ENCODE data around the gene FAM227B. TPM values are rescaled to one million over a fixed set of nuclear protein-coding genes. Genes with fewer than 3 reads are reported as not detected.

FAM227B gene
- total RNA-seq, 1 donor from 2014 or later, result 7.8 TPM

DNA sequence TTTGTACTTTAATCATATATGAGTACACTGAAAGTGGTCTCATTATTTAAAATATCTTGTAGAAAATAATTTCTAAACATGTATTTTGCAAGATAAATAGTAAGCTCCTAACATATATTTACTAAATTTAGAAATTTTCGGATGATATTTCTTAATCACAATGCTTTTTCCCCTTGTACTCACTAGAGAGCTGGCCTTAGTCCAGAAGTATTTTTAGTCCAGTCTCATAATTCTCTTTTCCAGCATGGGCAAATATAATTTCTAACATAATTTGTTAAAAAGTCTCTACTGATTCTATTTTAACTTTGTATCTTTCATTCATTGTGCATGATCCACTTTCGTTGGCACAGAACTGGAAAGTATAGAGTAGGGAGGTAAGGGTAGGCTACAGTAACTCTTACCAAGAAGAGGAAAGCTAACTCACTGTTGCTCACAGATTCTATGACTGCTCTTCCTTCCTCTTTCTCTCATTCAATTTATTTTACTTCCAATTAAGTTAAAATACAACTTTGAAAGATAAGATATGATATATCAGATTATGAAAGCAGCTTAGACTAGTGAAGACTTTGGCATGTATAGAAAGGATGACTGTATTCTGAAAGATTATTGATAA is 158.3 kb downstream of the FAM227B start:
- Histone ChIP-seq H3K27ac (ENCODE audit: low read depth, low read length) (no peak overlapping the region), H3K4me1 (ENCODE audit: control insufficient read depth in 3 of 3, insufficient read depth in 3 of 3, low read length in 3 of 3) (peaks cover 0 to 6% (median 0%) of the 10 kb centered on the region in 3 donors)

DNA sequence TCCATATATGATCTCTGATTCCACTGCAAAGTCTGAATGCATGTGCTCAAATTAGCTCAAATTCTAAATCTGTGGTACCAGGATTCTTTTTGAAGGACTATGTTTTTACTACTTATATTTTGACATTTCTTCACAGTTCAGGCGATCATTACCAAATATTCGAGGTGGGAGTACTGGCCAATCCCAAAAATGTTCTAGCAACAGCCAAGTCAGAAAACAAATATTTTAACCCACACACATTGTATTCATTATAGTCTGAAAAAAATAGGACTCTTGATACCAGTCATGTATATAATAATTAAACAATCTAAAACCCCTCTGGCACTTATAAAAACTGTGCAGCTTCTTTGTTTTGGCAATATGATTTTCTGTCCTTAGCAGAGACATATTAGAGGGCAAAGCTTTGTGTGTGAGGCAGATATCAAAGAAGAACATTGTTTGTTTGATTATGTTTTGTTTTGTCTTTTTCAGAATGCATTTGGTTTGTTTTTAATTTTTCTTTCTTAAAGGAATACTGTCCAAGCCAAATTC is 160.1 kb downstream of the FAM227B start:
- H3K27ac ChIP-seq (ENCODE audit: low read depth, low read length), result no peak overlapping the region
- H3K9ac ChIP-seq (ENCODE audit: low read depth in 1 of 3, low read length in 3 of 3), result no peak overlapping the region
- H3K27me3 ChIP-seq (ENCODE audit: control insufficient read depth in 3 of 3, insufficient read depth in 3 of 3, low read length in 3 of 3), result no peaks in the 10 kb centered on the region
- no peaks in the 10 kb centered on the region for H3K9me3 ChIP-seq (ENCODE audit: control insufficient read depth in 3 of 3, low read length in 3 of 3)
- H3K36me3 ChIP-seq (ENCODE audit: control insufficient read depth in 3 of 3, insufficient read depth in 3 of 3, low read length in 3 of 3), result no peaks in the 10 kb centered on the region
- H3K4me3 ChIP-seq (ENCODE audit: low read length in 3 of 3), result no peak overlapping the region
- peaks cover 0 to 6% (median 0%) of the 10 kb centered on the region in 3 donors for H3K4me1 ChIP-seq (ENCODE audit: control insufficient read depth in 3 of 3, insufficient read depth in 3 of 3, low read length in 3 of 3)

More for the DNA sequence above, 158.3 kb downstream of the FAM227B start:
- Histone ChIP-seq H3K36me3 (ENCODE audit: control insufficient read depth in 3 of 3, insufficient read depth in 3 of 3, low read length in 3 of 3) (no peaks in the 10 kb centered on the region), H3K9ac (ENCODE audit: low read depth in 1 of 3, low read length in 3 of 3) (no peak overlapping the region), H3K9me3 (ENCODE audit: control insufficient read depth in 3 of 3, low read length in 3 of 3) (no peaks in the 10 kb centered on the region), H3K27me3 (ENCODE audit: control insufficient read depth in 3 of 3, insufficient read depth in 3 of 3, low read length in 3 of 3) (no peaks in the 10 kb centered on the region), H3K4me3 (ENCODE audit: low read length in 3 of 3) (no peak overlapping the region)

DNA sequence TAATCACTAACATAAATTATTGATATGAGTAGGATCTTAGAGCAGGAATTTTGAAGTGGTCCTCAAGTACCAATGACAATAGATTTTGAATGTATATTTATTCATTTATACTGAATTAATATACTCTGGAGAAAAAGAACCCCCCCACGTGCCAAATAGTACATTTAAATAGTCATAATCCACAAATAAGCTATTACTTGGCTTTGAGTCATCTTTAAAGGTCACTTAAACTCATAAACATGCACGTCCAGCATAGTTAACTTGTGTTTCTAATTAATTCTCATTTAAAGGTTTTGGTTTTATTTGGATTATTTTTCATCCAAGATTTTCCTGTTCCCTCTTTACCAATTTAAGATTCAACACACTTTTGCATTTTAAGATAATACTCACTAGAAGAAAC is 162.5 kb downstream of the FAM227B start:
- no peaks in the 10 kb centered on the region for H3K27me3 ChIP-seq (ENCODE audit: control insufficient read depth in 3 of 3, insufficient read depth in 3 of 3, low read length in 3 of 3)
- peaks cover 0 to 6% (median 0%) of the 10 kb centered on the region in 3 donors for H3K4me1 ChIP-seq (ENCODE audit: control insufficient read depth in 3 of 3, insufficient read depth in 3 of 3, low read length in 3 of 3)
- no peaks in the 10 kb centered on the region for H3K9me3 ChIP-seq (ENCODE audit: control insufficient read depth in 3 of 3, low read length in 3 of 3)
- no peaks in the 10 kb centered on the region for H3K36me3 ChIP-seq (ENCODE audit: control insufficient read depth in 3 of 3, insufficient read depth in 3 of 3, low read length in 3 of 3)
- no peak overlapping the region for H3K9ac ChIP-seq (ENCODE audit: low read depth in 1 of 3, low read length in 3 of 3)
- no peak overlapping the region for H3K27ac ChIP-seq (ENCODE audit: low read depth, low read length)
- H3K4me3 ChIP-seq (ENCODE audit: low read length in 3 of 3), result no peak overlapping the region

DNA sequence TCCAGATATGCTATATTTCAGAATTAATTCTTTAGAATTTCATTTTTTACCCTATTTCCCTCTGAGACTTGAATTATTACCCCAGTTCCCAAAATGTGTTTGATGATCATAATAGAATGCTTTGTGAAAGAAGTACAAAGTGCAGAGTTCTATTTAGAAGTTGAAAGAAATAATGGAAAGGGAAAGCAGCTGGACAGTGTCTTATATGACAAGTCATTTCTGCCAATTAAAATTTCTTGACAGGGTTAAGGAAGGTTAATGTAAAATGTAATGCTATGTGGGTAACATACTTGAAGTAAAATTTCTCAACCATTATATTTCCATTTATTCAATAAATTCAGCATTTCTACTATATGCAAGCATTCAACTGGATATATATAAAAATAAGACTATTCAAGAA is 164.5 kb downstream of the FAM227B start:
- Histone ChIP-seq H3K9ac (ENCODE audit: low read depth in 1 of 3, low read length in 3 of 3) (no peak overlapping the region), H3K36me3 (ENCODE audit: control insufficient read depth in 3 of 3, insufficient read depth in 3 of 3, low read length in 3 of 3) (no peaks in the 10 kb centered on the region), H3K27me3 (ENCODE audit: control insufficient read depth in 3 of 3, insufficient read depth in 3 of 3, low read length in 3 of 3) (no peaks in the 10 kb centered on the region), H3K4me1 (ENCODE audit: control insufficient read depth in 3 of 3, insufficient read depth in 3 of 3, low read length in 3 of 3) (peaks cover 0 to 2% (median 0%) of the 10 kb centered on the region in 3 donors), H3K9me3 (ENCODE audit: control insufficient read depth in 3 of 3, low read length in 3 of 3) (no peaks in the 10 kb centered on the region), H3K4me3 (ENCODE audit: low read length in 3 of 3) (no peak overlapping the region), H3K27ac (ENCODE audit: low read depth, low read length) (no peak overlapping the region)

DNA sequence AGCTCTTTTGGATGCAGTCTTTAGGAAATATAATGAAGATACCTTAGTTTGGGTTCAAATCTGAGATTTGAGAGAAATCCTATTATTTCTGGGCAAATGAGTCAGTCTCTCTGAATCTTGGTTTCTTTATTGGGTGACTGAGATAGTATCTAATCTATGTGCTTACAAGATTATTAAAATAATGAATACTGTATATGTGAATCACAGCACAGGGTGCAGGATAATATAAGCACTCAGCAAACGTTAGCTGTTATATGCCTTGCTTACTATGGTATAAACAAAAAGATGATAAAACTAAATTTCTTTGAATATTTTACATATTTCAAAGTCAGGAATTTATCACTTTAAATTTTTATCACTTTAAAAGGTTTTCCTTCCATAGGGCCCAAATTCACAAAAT is 168.0 kb downstream of the FAM227B start:
- no peak overlapping the region for H3K4me3 ChIP-seq (ENCODE audit: low read length in 3 of 3)
- H3K9ac ChIP-seq (ENCODE audit: low read depth in 1 of 3, low read length in 3 of 3), result no peak overlapping the region
- H3K27ac ChIP-seq (ENCODE audit: low read depth, low read length), result no peak overlapping the region
- no peaks in the 10 kb centered on the region for H3K4me1 ChIP-seq (ENCODE audit: control insufficient read depth in 3 of 3, insufficient read depth in 3 of 3, low read length in 3 of 3)
- no peaks in the 10 kb centered on the region for H3K9me3 ChIP-seq (ENCODE audit: control insufficient read depth in 3 of 3, low read length in 3 of 3)
- H3K36me3 ChIP-seq (ENCODE audit: control insufficient read depth in 3 of 3, insufficient read depth in 3 of 3, low read length in 3 of 3), result no peaks in the 10 kb centered on the region
- H3K27me3 ChIP-seq (ENCODE audit: control insufficient read depth in 3 of 3, insufficient read depth in 3 of 3, low read length in 3 of 3), result no peaks in the 10 kb centered on the region

DNA sequence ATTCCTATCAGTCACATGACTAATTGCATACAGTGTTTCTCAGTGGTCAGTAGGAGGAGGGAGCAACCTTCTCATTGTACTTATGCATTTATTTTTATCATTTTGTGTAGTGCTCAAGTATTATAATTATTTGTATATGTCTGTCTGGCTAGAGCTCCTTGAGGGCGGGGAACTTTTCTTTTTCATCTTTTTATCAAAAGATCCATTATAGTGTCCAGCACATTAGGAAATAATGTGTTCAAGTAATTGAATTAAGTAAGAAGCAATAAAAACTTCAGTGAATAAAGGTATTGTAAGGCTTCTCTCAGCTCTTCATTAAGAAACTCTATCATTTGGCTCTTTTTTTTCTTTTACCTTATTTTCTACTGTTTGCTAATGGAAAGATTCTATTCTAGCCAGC is 178.8 kb downstream of the FAM227B start:
- Histone ChIP-seq H3K9me3 (ENCODE audit: control insufficient read depth in 3 of 3, low read length in 3 of 3) (no peaks in the 10 kb centered on the region), H3K36me3 (ENCODE audit: control insufficient read depth in 3 of 3, insufficient read depth in 3 of 3, low read length in 3 of 3) (no peaks in the 10 kb centered on the region), H3K4me3 (ENCODE audit: low read length in 3 of 3) (no peak overlapping the region), H3K9ac (ENCODE audit: low read depth in 1 of 3, low read length in 3 of 3) (no peak overlapping the region), H3K4me1 (ENCODE audit: control insufficient read depth in 3 of 3, insufficient read depth in 3 of 3, low read length in 3 of 3) (no peaks in the 10 kb centered on the region), H3K27me3 (ENCODE audit: control insufficient read depth in 3 of 3, insufficient read depth in 3 of 3, low read length in 3 of 3) (no peaks in the 10 kb centered on the region), H3K27ac (ENCODE audit: low read depth, low read length) (no peak overlapping the region)

DNA sequence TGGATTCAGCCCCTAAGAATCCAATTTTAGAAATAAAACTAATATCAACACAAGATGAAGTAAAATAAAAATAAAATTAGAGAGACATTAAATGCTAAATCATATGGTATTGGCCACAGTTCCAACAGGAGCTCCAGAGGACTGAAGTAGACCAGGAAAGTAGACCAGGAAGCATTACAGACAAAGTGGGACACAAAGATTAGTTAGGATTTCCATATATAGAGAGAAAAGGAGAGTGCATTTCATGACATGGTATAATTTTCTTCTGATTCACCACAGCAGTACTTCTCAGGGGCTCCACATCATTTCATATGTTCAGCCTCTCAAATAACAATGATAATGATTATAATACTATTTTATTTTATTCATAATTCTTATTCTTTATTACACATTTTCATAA is 179.3 kb downstream of the FAM227B start:
- no peak overlapping the region for H3K27ac ChIP-seq (ENCODE audit: low read depth, low read length)
- H3K9ac ChIP-seq (ENCODE audit: low read depth in 1 of 3, low read length in 3 of 3), result no peak overlapping the region
- H3K9me3 ChIP-seq (ENCODE audit: control insufficient read depth in 3 of 3, low read length in 3 of 3), result no peaks in the 10 kb centered on the region
- no peaks in the 10 kb centered on the region for H3K36me3 ChIP-seq (ENCODE audit: control insufficient read depth in 3 of 3, insufficient read depth in 3 of 3, low read length in 3 of 3)
- H3K27me3 ChIP-seq (ENCODE audit: control insufficient read depth in 3 of 3, insufficient read depth in 3 of 3, low read length in 3 of 3), result no peaks in the 10 kb centered on the region
- H3K4me3 ChIP-seq (ENCODE audit: low read length in 3 of 3), result no peak overlapping the region
- no peaks in the 10 kb centered on the region for H3K4me1 ChIP-seq (ENCODE audit: control insufficient read depth in 3 of 3, insufficient read depth in 3 of 3, low read length in 3 of 3)

DNA sequence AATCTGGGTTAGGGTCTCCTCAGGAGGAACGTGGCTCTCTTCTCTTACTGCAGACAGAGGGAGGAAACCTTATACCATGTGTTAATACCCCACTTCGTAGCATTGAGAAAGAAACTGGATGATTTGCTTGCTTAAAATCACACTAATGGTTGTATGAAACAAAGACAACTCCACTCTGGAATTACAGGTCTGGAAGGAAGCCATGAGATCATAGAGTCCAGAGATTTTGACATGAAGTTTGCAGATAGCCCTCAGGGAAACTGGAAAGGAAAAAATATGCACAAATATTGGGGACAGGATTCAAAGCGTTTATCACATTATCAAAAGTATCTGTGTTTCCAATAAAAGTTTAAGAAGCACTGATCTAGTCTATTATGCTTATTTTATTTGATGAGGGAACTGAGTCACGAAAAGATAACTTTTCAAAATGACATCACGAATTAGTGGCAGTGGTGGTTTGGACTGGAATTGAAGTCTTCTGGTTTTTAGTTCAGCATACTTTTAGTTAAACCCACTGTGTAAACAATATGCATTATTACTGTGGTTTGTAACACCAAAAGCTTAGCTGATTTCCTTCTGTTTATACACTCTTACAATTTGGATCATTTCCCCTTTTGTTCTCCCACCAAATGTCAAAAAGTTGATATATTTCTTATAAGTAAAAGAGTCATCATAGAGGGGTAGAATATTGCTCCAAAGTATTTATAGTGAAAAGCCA is 180.8 kb downstream of the FAM227B start:
- Histone ChIP-seq H3K4me3 (ENCODE audit: low read length in 3 of 3) (no peak overlapping the region), H3K27ac (ENCODE audit: low read depth, low read length) (no peak overlapping the region), H3K4me1 (ENCODE audit: control insufficient read depth in 3 of 3, insufficient read depth in 3 of 3, low read length in 3 of 3) (no peaks in the 10 kb centered on the region)

DNA sequence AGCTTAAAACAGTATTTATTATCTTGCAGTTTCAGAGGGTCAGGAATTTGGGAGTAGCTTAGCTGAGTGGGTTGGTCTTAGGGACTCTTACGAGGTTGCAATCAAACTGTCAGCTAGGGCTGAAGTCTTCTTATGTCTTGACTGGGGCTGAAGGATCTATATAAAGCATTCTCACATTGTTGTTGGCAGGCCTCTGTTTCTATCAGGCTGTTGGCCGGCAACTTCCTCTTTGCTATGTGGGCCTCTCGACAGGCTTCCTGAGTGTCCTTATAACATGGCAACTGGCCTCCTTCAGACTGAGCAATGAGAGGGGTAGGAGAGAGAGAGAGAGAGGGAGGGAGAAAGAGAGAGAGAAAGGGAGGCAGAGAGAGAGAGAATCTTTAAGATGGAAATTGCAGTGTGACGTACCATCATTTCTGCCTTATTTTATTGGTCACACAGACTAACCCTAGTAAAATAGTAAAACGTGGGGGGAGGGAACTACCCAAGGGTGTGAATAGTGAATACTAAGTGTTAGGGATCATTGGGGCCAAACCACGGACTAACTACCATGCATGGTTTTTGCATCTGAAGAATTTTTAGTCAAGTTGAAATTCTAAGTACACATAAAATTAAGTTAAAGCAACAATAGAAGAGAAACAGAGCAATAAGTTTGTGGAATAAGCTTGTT is 181.5 kb downstream of the FAM227B start:
- Histone ChIP-seq H3K36me3 (ENCODE audit: control insufficient read depth in 3 of 3, insufficient read depth in 3 of 3, low read length in 3 of 3) (no peaks in the 10 kb centered on the region), H3K27me3 (ENCODE audit: control insufficient read depth in 3 of 3, insufficient read depth in 3 of 3, low read length in 3 of 3) (no peaks in the 10 kb centered on the region), H3K9ac (ENCODE audit: low read depth in 1 of 3, low read length in 3 of 3) (no peak overlapping the region), H3K9me3 (ENCODE audit: control insufficient read depth in 3 of 3, low read length in 3 of 3) (no peaks in the 10 kb centered on the region), H3K27ac (ENCODE audit: low read depth, low read length) (peak overlapping the region; percentile 10), H3K4me3 (ENCODE audit: low read length in 3 of 3) (no peak overlapping the region), H3K4me1 (ENCODE audit: control insufficient read depth in 3 of 3, insufficient read depth in 3 of 3, low read length in 3 of 3) (no peaks in the 10 kb centered on the region)

More for the DNA sequence above, 180.8 kb downstream of the FAM227B start:
- Histone ChIP-seq H3K27me3 (ENCODE audit: control insufficient read depth in 3 of 3, insufficient read depth in 3 of 3, low read length in 3 of 3) (no peaks in the 10 kb centered on the region), H3K36me3 (ENCODE audit: control insufficient read depth in 3 of 3, insufficient read depth in 3 of 3, low read length in 3 of 3) (no peaks in the 10 kb centered on the region), H3K9ac (ENCODE audit: low read depth in 1 of 3, low read length in 3 of 3) (no peak overlapping the region), H3K9me3 (ENCODE audit: control insufficient read depth in 3 of 3, low read length in 3 of 3) (no peaks in the 10 kb centered on the region)

DNA sequence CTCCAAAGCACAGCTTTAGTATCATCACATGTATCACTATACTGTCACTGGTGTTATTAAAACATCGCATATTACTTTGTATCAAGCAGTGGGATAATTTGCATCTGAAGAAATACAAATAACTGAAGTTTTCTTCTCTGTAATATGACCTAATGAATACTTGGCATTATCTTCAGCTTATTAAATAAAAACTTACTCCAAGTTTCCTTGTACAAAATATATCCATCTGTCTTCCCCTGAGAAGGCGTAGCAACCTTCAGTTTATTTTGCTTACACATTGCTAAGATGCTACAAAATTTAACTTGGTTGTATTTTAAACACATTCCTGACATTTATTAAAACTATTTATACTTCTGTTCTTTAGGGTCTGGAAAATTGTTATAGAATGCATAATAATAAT is 183.9 kb downstream of the FAM227B start:
- Histone ChIP-seq H3K36me3 (ENCODE audit: control insufficient read depth in 3 of 3, insufficient read depth in 3 of 3, low read length in 3 of 3) (no peaks in the 10 kb centered on the region), H3K9ac (ENCODE audit: low read depth in 1 of 3, low read length in 3 of 3) (no peak overlapping the region), H3K4me3 (ENCODE audit: low read length in 3 of 3) (no peak overlapping the region), H3K27ac (ENCODE audit: low read depth, low read length) (no peak overlapping the region), H3K4me1 (ENCODE audit: control insufficient read depth in 3 of 3, insufficient read depth in 3 of 3, low read length in 3 of 3) (no peaks in the 10 kb centered on the region), H3K27me3 (ENCODE audit: control insufficient read depth in 3 of 3, insufficient read depth in 3 of 3, low read length in 3 of 3) (no peaks in the 10 kb centered on the region), H3K9me3 (ENCODE audit: control insufficient read depth in 3 of 3, low read length in 3 of 3) (no peaks in the 10 kb centered on the region)
